DOHH2 (cell line): Measurements from ENCODE around the gene FASN.

ENCODE experiments used
- H3F3A ChIP-seq: fragments of 200-600 bp; sonication (generic), shearing (Covaris generic); 2 replicates; pipeline ENCODE4 v1.6.0; 2016; ENCODE audit warnings: antibody characterized with exemption, mild to moderate bottlenecking; ENCODE audit not compliant: control insufficient read depth, insufficient read depth
- H3K27ac ChIP-seq: fragments of 200-600 bp; sonication (generic); 2 replicates; pipeline ENCODE4 v1.5.1; 2014; ENCODE audit warnings: low read depth, mild to moderate bottlenecking, low read length, moderate library complexity
- H3K27me3 ChIP-seq: fragments of 200-600 bp; sonication (generic); 2 replicates; pipeline ENCODE4 v1.6.1; 2014; ENCODE audit warnings: mild to moderate bottlenecking, low read length, mixed read lengths; ENCODE audit not compliant: control insufficient read depth
- H3K36me3 ChIP-seq: fragments of 200-600 bp; sonication (generic); 2 replicates; pipeline ENCODE4 v1.6.1; 2014; ENCODE audit warnings: mild to moderate bottlenecking, low read length, moderate library complexity, mixed read lengths; ENCODE audit not compliant: control insufficient read depth
- H3K4me1 ChIP-seq: fragments of 200-600 bp; sonication (generic); 2 replicates; pipeline ENCODE4 v1.6.1; 2014; ENCODE audit warnings: mild to moderate bottlenecking, low read length, mixed read lengths; ENCODE audit not compliant: control insufficient read depth
- H3K4me2 ChIP-seq: fragments of 200-600 bp; sonication (generic); 2 replicates; pipeline ENCODE4 v1.6.0; 2014; ENCODE audit warnings: mild to moderate bottlenecking, low read length, moderate library complexity
- H3K4me3 ChIP-seq: fragments of 200-600 bp; sonication (generic); 2 replicates; pipeline ENCODE4 v1.5.1; 2014; ENCODE audit warnings: mild to moderate bottlenecking, low read length, mixed read lengths
- H3K79me2 ChIP-seq: fragments of 200-600 bp; sonication (generic); 2 replicates; pipeline ENCODE4 v1.6.1; 2014; ENCODE audit warnings: mild to moderate bottlenecking, low read length, mixed read lengths; ENCODE audit not compliant: control insufficient read depth
- H3K9me2 ChIP-seq: fragments of 200-600 bp; sonication (generic); replicated peaks from 2 replicates; pipeline ENCODE4 v1.6.1; 2014; ENCODE audit warnings: mild to moderate bottlenecking, low read length, mixed read lengths; ENCODE audit not compliant: control insufficient read depth
- H3K9me3 ChIP-seq: fragments of 200-600 bp; sonication (generic); 2 replicates; pipeline ENCODE4 v1.6.1; 2014; ENCODE audit warnings: antibody characterized with exemption, low read length, mixed read lengths; ENCODE audit not compliant: control insufficient read depth, insufficient read depth
- H4K20me1 ChIP-seq: fragments of 200-600 bp; sonication (generic); 2 replicates; pipeline ENCODE4 v1.6.0; 2014; ENCODE audit warnings: low read depth, mild to moderate bottlenecking, antibody characterized with exemption, low read length, moderate library complexity; ENCODE audit not compliant: control insufficient read depth, insufficient read depth
- EZH2phosphoT487 ChIP-seq: fragments of 200-600 bp; sonication (generic); IDR thresholded peaks from 2 replicates; pipeline ENCODE4 v1.6.1; 2017; ENCODE audit warnings: borderline replicate concordance, mild to moderate bottlenecking, antibody characterized with exemption, low read length, moderate library complexity, mixed read lengths
- TF ChIP-seq, protein P1 (sequence below): fragments of 200-600 bp; sonication (generic); IDR thresholded peaks from one replicate; pipeline ENCODE4 v1.5.1; 2014; ENCODE audit warnings: antibody characterized with exemption, mild to moderate bottlenecking, low read depth, low read length; ENCODE audit not compliant: poor library complexity, severe bottlenecking

The FASN gene

DNA sequence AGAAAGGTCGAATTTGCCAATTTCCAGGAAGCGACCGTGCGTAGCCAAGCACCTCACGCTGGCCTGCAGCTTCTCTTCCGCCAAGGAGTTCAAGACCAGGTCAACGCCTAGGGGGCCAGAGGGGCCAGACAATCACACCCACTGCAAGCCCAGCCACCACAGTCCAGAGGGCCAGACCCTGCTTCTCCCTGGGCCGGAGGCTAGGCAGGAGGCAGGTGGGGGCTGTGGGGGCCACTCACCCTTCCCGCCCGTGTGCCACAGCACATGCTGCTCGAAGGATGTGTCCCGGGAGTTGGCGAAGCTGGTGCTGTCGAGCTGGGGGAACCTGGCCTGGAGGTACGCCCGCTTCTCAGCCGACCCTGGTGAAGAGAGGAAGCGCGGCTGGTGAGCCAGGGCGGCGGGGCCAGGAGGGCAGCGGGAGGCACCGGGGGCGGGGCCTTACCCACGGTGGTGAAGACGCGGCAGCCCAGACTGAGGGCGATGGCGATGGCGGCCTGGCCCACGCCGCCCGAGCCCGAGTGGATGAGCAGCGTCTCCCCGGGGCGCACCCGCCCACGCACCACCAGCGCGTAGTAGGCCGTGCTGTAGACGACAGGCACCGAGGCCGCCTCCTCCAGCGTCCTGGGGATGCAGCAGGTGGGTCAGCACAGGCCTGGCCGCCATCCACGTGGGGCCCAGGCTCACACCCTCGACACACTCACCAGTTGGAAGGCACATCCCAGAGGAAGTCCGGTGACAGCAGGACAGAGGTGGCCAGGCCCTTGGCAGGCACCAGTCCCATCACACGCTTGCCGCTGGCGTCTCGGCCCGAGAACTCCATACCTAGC, 14.3 kb downstream of the FASN start:
- Histone ChIP-seq H3K27me3 (no peaks in the 10 kb centered on the region), H3K36me3 (peaks cover 95% of the 10 kb centered on the region), H3K4me3 (no peak overlapping the region), H3K9me3 (no peaks in the 10 kb centered on the region), H3K27ac (no peak overlapping the region), H3K9me2 (no peaks in the 10 kb centered on the region), H3K4me1 (no peaks in the 10 kb centered on the region), H3F3A (no peaks in the 10 kb centered on the region), H4K20me1 (no peaks in the 10 kb centered on the region; the same call in 1 of the 2 replicates), H3K79me2 (no peaks in the 10 kb centered on the region; the same call in 1 of the 2 replicates), H3K4me2 (no peak overlapping the region)
- TF ChIP-seq EZH2phosphoT487: no peak
- TF ChIP-seq, protein P1, sequence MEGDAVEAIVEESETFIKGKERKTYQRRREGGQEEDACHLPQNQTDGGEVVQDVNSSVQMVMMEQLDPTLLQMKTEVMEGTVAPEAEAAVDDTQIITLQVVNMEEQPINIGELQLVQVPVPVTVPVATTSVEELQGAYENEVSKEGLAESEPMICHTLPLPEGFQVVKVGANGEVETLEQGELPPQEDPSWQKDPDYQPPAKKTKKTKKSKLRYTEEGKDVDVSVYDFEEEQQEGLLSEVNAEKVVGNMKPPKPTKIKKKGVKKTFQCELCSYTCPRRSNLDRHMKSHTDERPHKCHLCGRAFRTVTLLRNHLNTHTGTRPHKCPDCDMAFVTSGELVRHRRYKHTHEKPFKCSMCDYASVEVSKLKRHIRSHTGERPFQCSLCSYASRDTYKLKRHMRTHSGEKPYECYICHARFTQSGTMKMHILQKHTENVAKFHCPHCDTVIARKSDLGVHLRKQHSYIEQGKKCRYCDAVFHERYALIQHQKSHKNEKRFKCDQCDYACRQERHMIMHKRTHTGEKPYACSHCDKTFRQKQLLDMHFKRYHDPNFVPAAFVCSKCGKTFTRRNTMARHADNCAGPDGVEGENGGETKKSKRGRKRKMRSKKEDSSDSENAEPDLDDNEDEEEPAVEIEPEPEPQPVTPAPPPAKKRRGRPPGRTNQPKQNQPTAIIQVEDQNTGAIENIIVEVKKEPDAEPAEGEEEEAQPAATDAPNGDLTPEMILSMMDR: no peak

DNA sequence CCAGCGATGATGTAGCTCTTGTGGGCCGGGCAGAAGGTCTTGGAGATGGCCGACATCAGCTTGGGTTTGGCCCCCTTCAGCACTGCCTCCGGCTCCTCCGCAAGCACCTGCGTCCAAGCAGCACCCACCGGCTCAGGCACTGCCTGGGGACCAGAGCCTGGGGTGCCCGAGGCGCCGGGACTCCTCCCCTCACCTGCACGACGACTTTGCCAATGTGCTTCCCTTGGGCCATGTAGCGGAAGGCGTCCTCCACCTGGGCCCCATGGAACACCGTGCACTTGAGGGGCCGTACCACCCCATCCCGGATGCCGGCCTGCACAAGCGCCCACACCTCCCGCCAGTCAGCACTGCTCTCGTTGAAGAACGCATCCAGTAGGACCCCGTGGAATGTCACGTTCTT, 15.0 kb downstream of the FASN start:
- no peaks in the 10 kb centered on the region for H3K9me2 ChIP-seq
- H3K4me2 ChIP-seq: no peak overlapping the region
- peaks cover 93% of the 10 kb centered on the region for H3K36me3 ChIP-seq
- no peaks in the 10 kb centered on the region; the same call in 1 of the 2 replicates for H3K79me2 ChIP-seq
- H3K4me1 ChIP-seq: no peaks in the 10 kb centered on the region
- no peaks in the 10 kb centered on the region for H3K27me3 ChIP-seq
- no peaks in the 10 kb centered on the region; the same call in 1 of the 2 replicates for H4K20me1 ChIP-seq
- H3K4me3 ChIP-seq: no peak overlapping the region
- TF ChIP-seq EZH2phosphoT487: no peak
- TF ChIP-seq, protein P1: no peak
- no peaks in the 10 kb centered on the region for H3K9me3 ChIP-seq
- no peaks in the 10 kb centered on the region for H3F3A ChIP-seq
- H3K27ac ChIP-seq: no peak overlapping the region

DNA sequence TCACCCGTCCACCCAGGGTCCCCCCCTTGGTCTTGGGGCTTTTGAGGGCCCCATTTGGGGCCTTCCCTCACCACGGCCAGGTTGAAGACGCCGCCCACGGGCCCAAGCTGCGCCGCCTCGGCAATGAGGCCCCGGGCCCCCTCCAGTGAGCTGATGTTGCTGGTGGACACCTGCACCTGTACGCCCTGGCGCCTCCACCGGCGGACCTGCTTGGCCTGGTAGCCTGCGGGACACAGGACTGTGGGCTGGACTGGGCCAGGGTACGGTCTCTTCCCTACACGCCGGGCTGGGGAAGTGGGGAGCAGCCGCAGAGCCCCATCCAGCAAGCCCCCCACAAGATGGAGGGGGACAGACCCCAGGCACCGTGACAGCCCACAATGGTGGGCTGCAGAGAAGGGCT, 15.6 kb downstream of the FASN start:
- Histone ChIP-seq H3K36me3 (peaks cover 92% of the 10 kb centered on the region), H3K27ac (no peak overlapping the region), H3F3A (no peaks in the 10 kb centered on the region), H3K4me3 (no peak overlapping the region), H3K4me2 (no peak overlapping the region), H3K9me2 (no peaks in the 10 kb centered on the region), H3K27me3 (no peaks in the 10 kb centered on the region), H4K20me1 (no peaks in the 10 kb centered on the region; the same call in 1 of the 2 replicates), H3K4me1 (no peaks in the 10 kb centered on the region), H3K79me2 (no peaks in the 10 kb centered on the region), H3K9me3 (no peaks in the 10 kb centered on the region)
- TF ChIP-seq EZH2phosphoT487: no peak
- TF ChIP-seq, protein P1: no peak
